Thymus (tissue), 11 donors: Measurements from ENCODE around the gene OTUD5. TPM values are rescaled to one million over a fixed set of nuclear protein-coding genes. Genes with fewer than 3 reads are reported as not detected.

ENCODE experiments used
- DNase-seq, 9 donors: peaks; one replicate each; pipeline ENCODE4 v3.0.0-alpha.2; 2013; ENCODE audit warnings: low spot score in 9 of 9, low read depth in 6 of 9, missing footprints in 1 of 9
- H3K27ac ChIP-seq, 2 donors: one replicate each; pipeline ENCODE4 v1.5.1; 2013; ENCODE audit warnings: control low read depth in 1 of 2, low read depth in 1 of 2, low read length in 1 of 2, mild to moderate bottlenecking in 1 of 2, moderate library complexity in 1 of 2
- H3K27me3 ChIP-seq, 2 donors: one replicate each; pipeline ENCODE4 v1.5.1; 2013; ENCODE audit warnings: low read length in 1 of 2; ENCODE audit not compliant: control insufficient read depth in 2 of 2, insufficient read depth in 1 of 2
- H3K36me3 ChIP-seq, 2 donors: one replicate each; pipeline ENCODE4 v1.5.1; 2013; ENCODE audit warnings: low read length in 1 of 2, mild to moderate bottlenecking in 1 of 2, moderate library complexity in 1 of 2; ENCODE audit not compliant: control insufficient read depth in 2 of 2, insufficient read depth in 2 of 2
- H3K4me1 ChIP-seq, 2 donors: one replicate each; pipeline ENCODE4 v1.5.1; 2013; ENCODE audit warnings: low read length in 2 of 2; ENCODE audit not compliant: control insufficient read depth in 2 of 2, insufficient read depth in 2 of 2
- H3K4me3 ChIP-seq, 2 donors: one replicate each; pipeline ENCODE4 v1.5.1; 2013; ENCODE audit warnings: low read length in 2 of 2, control low read depth in 1 of 2, mild to moderate bottlenecking in 1 of 2
- H3K9me3 ChIP-seq, 2 donors: one replicate each; pipeline ENCODE4 v1.5.1; 2013; ENCODE audit warnings: low read length in 1 of 2, mild to moderate bottlenecking in 1 of 2; ENCODE audit not compliant: control insufficient read depth in 2 of 2, insufficient read depth in 1 of 2
- WGBS: extraction: QIAGEN DNeasy Blood & Tissue Kit; methylation state at CpG from one replicate; pipeline ENCODE4 v1.1.7; 2013; 5-methylcytosine and 5-hydroxymethylcytosine counted together
- polyA plus RNA-seq: library from polyadenylated mRNA; stranded (reverse); fragments of 200-250 nt; gene quantifications from one replicate; pipeline ENCODE4 v1.2.3, GENCODE V29; 2013
- total RNA-seq: library from RNA; stranded (reverse); fragments of 120-200 nt; gene quantifications from one replicate; pipeline ENCODE4 v1.2.4, GENCODE V29; 2013
- donor health status: healthy.

OTUD5 gene
- total and polyA plus RNA-seq, 2 donors, result 28.8 to 62.4 TPM

GRCh38 chrX:48976086-48976485, 18.7 kb upstream of the OTUD5 start:
- peaks cover 0 to 12% of the 10 kb centered on the region in 2 donors for H3K27me3 ChIP-seq
- H3K9me3 ChIP-seq, result no peaks in the 10 kb centered on the region
- no peak for DNase-seq
- H3K36me3 ChIP-seq, result peaks cover 39% of the 10 kb centered on the region in 2 donors
- no peak overlapping the region for H3K27ac ChIP-seq
- H3K4me1 ChIP-seq, result peaks cover 3 to 12% of the 10 kb centered on the region in 2 donors
- 32% methylated on average over 6 of the region's 6 CpGs for WGBS
- no peak overlapping the region for H3K4me3 ChIP-seq

GRCh38 chrX:48975541-48975940, 18.1 kb upstream of the OTUD5 start:
- no peak for DNase-seq
- no peak overlapping the region for H3K4me3 ChIP-seq
- H3K4me1 ChIP-seq, result peaks cover 3 to 12% of the 10 kb centered on the region in 2 donors
- peaks cover 0 to 12% of the 10 kb centered on the region in 2 donors for H3K27me3 ChIP-seq
- H3K9me3 ChIP-seq, result no peaks in the 10 kb centered on the region
- H3K36me3 ChIP-seq, result peaks cover 36 to 37% of the 10 kb centered on the region in 2 donors
- H3K27ac ChIP-seq, result no peak overlapping the region
- 95% methylated on average over 5 of the region's 5 CpGs for WGBS

- H3K4me3 ChIP-seq, result no peak overlapping the region
- no peak for DNase-seq
- peaks cover 0 to 12% of the 10 kb centered on the region in 2 donors for H3K27me3 ChIP-seq
- 94% methylated on average over 7 of the region's 7 CpGs for WGBS
- H3K36me3 ChIP-seq, result peaks cover 35 to 36% of the 10 kb centered on the region in 2 donors
- peaks cover 3 to 12% of the 10 kb centered on the region in 2 donors for H3K4me1 ChIP-seq
- H3K27ac ChIP-seq, result no peak overlapping the region
- no peaks in the 10 kb centered on the region for H3K9me3 ChIP-seq
Measured at GRCh38 chrX:48975041-48975440, 17.6 kb upstream of the OTUD5 start.

GRCh38 chrX:48974574-48974973, 17.2 kb upstream of the OTUD5 start:
- peaks cover 33 to 36% of the 10 kb centered on the region in 2 donors for H3K36me3 ChIP-seq
- no peak for DNase-seq
- no peak overlapping the region for H3K4me3 ChIP-seq
- 100% methylated on average over 2 of the region's 2 CpGs for WGBS
- H3K27ac ChIP-seq, result no peak overlapping the region
- H3K27me3 ChIP-seq, result peaks cover 0 to 12% of the 10 kb centered on the region in 2 donors
- no peaks in the 10 kb centered on the region for H3K9me3 ChIP-seq
- H3K4me1 ChIP-seq, result peaks cover 3 to 12% of the 10 kb centered on the region in 2 donors

GRCh38 chrX:48974033-48974432, 16.6 kb upstream of the OTUD5 start:
- WGBS, result 99% methylated on average over 3 of the region's 3 CpGs
- H3K4me1 ChIP-seq, result peaks cover 3 to 12% of the 10 kb centered on the region in 2 donors
- H3K27me3 ChIP-seq, result peaks cover 0 to 12% of the 10 kb centered on the region in 2 donors
- H3K27ac ChIP-seq, result no peak overlapping the region
- H3K9me3 ChIP-seq, result no peaks in the 10 kb centered on the region
- DNase-seq, result no peak
- peaks cover 33 to 36% of the 10 kb centered on the region in 2 donors for H3K36me3 ChIP-seq
- no peak overlapping the region for H3K4me3 ChIP-seq

GRCh38 chrX:48972220-48973164, 15.1 kb upstream of the OTUD5 start:
- Histone ChIP-seq H3K36me3 (peaks cover 26 to 29% of the 10 kb centered on the region in 2 donors), H3K4me1 (peaks cover 3 to 12% of the 10 kb centered on the region in 2 donors), H3K27ac (no peak overlapping the region), H3K9me3 (no peaks in the 10 kb centered on the region), H3K27me3 (peaks cover 0 to 12% of the 10 kb centered on the region in 2 donors), H3K4me3 (peak overlapping the region in 1 of 2 donors; percentile 3)
- 33% methylated on average over 13 of the region's 13 CpGs for WGBS
- DNase-seq, result peak in 3 of 9 donors; percentile 17 to 47 (median 29)

- no peaks in the 10 kb centered on the region for H3K9me3 ChIP-seq
- H3K36me3 ChIP-seq, result peaks cover 23 to 26% of the 10 kb centered on the region in 2 donors
- H3K27ac ChIP-seq, result no peak within 1 kb of the TSS
- peaks cover 0 to 12% of the 10 kb centered on the region in 2 donors for H3K27me3 ChIP-seq
- H3K4me1 ChIP-seq, result peaks cover 3 to 12% of the 10 kb centered on the region in 2 donors
- peak within 1 kb of the TSS; percentile 3 to 7 for H3K4me3 ChIP-seq
- DNase-seq, result no peak
- 2% methylated on average over 28 of the region's 28 CpGs for WGBS
Measured at GRCh38 chrX:48971249-48972219, 14.1 kb upstream of the OTUD5 start, which contains the start of gene KCND1. TSS of gene KCND1 (minus strand) at chrX:48971844. CDS start at chrX:48970271, 1,573 bp downstream.

GRCh38 chrX:48969471-48969870, 12.1 kb upstream of the OTUD5 start:
- no peak overlapping the region for H3K4me3 ChIP-seq
- DNase-seq, result no peak
- WGBS, result 98% methylated on average over 28 of the region's 28 CpGs

More at GRCh38 chrX:48969471-48969870, 12.1 kb upstream of the OTUD5 start:
- Histone ChIP-seq H3K4me1 (peaks cover 3 to 12% of the 10 kb centered on the region in 2 donors), H3K27ac (no peak overlapping the region), H3K36me3 (peaks cover 2 to 8% of the 10 kb centered on the region in 2 donors), H3K9me3 (no peaks in the 10 kb centered on the region), H3K27me3 (peaks cover 0 to 12% of the 10 kb centered on the region in 2 donors)
